Measurements from ENCODE around the gene EMILIN2.

GRCh38 chr18:2932247-2933181 lies 85.7 kb downstream of the EMILIN2 start:
- peak; percentile 29 for TF ChIP-seq CTCF (IDR thresholded peaks at IDR 0.05; ENCODE audit: insufficient read depth, low read length)
- TF ChIP-seq POLR2AphosphoS5 (IDR thresholded peaks at IDR 0.05; ENCODE audit: low read depth): 0 out of 2 replicates have a peak, but pooled peaks have one; percentile 27
- TF ChIP-seq, protein P1, sequence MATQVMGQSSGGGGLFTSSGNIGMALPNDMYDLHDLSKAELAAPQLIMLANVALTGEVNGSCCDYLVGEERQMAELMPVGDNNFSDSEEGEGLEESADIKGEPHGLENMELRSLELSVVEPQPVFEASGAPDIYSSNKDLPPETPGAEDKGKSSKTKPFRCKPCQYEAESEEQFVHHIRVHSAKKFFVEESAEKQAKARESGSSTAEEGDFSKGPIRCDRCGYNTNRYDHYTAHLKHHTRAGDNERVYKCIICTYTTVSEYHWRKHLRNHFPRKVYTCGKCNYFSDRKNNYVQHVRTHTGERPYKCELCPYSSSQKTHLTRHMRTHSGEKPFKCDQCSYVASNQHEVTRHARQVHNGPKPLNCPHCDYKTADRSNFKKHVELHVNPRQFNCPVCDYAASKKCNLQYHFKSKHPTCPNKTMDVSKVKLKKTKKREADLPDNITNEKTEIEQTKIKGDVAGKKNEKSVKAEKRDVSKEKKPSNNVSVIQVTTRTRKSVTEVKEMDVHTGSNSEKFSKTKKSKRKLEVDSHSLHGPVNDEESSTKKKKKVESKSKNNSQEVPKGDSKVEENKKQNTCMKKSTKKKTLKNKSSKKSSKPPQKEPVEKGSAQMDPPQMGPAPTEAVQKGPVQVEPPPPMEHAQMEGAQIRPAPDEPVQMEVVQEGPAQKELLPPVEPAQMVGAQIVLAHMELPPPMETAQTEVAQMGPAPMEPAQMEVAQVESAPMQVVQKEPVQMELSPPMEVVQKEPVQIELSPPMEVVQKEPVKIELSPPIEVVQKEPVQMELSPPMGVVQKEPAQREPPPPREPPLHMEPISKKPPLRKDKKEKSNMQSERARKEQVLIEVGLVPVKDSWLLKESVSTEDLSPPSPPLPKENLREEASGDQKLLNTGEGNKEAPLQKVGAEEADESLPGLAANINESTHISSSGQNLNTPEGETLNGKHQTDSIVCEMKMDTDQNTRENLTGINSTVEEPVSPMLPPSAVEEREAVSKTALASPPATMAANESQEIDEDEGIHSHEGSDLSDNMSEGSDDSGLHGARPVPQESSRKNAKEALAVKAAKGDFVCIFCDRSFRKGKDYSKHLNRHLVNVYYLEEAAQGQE (IDR thresholded peaks at IDR 0.05; ENCODE audit: insufficient replicate concordance, low read depth): no peak
- TF ChIP-seq GABPA (IDR thresholded peaks at IDR 0.05; ENCODE audit: low read depth): no peak
- TF ChIP-seq SPI1 (IDR thresholded peaks at IDR 0.05; ENCODE audit: borderline replicate concordance, low read depth): no peak

Measured in HL-60 (cell line).